CD14-positive monocyte (primary cell): ENCODE data around the gene ME1. TPM values are rescaled to one million over a fixed set of nuclear protein-coding genes. Genes with fewer than 3 reads are reported as not detected.

Experiments used
- DNase-seq, 3 donors: peaks; one replicate each; pipeline ENCODE4 v3.0.0-alpha.2; 2011 to 2022
- H2AFZ ChIP-seq: 2 replicates; pipeline ENCODE4 v1.6.0; 2012; ENCODE audit warnings: mild to moderate bottlenecking, low read depth, low read length, inconsistent platforms; ENCODE audit not compliant: insufficient read depth, poor library complexity, severe bottlenecking
- H3K27ac ChIP-seq, 2 donors: 1 replicate in 1 of 2; 2 replicates in 1 of 2; pipeline ENCODE4 v1.5.1; 2012 to 2013; ENCODE audit warnings: low read length in 2 of 2, control low read depth in 1 of 2, inconsistent platforms in 1 of 2, low read depth in 1 of 2, mild to moderate bottlenecking in 1 of 2
- H3K27me3 ChIP-seq, 2 donors: one replicate each; pipeline versions ENCODE4 v1.6.0 to v1.6.1; 2011 to 2013; ENCODE audit warnings: low read length in 2 of 2; ENCODE audit not compliant: control insufficient read depth in 2 of 2, insufficient read depth in 2 of 2
- H3K36me3 ChIP-seq, 2 donors: replicated peaks in 1 of 2; 1 replicate in 1 of 2; 2 replicates in 1 of 2; pipeline versions ENCODE4 v1.5.1 to v1.6.1; 2012 to 2013; ENCODE audit warnings: low read length in 2 of 2, control low read depth in 1 of 2, inconsistent platforms in 1 of 2, mild to moderate bottlenecking in 1 of 2; ENCODE audit not compliant: insufficient read depth in 2 of 2, control insufficient read depth in 1 of 2
- H3K4me1 ChIP-seq, 2 donors: 1 replicate in 1 of 2; 2 replicates in 1 of 2; pipeline versions ENCODE4 v1.5.1 to v1.6.1; 2012 to 2013; ENCODE audit warnings: low read length in 2 of 2, control low read depth in 1 of 2, inconsistent platforms in 1 of 2, mild to moderate bottlenecking in 1 of 2, moderate library complexity in 1 of 2; ENCODE audit not compliant: insufficient read depth in 2 of 2, control insufficient read depth in 1 of 2
- H3K4me2 ChIP-seq: replicated peaks from 2 replicates; pipeline ENCODE3; 2012; ENCODE audit warnings: low read length, moderate library complexity, mild to moderate bottlenecking; ENCODE audit not compliant: poor library complexity, severe bottlenecking; ENCODE audit errors: extremely low read depth
- H3K4me3 ChIP-seq, 3 experiments: fragments of 200-600 bp in 1 of 3; sonication (generic) in 1 of 3; replicated peaks in 1 of 3; 1 replicate in 2 of 3; 2 replicates in 1 of 3; pipeline ENCODE4 v1.5.1; 2011 to 2013; ENCODE audit warnings: low read length in 3 of 3, mild to moderate bottlenecking in 3 of 3, control low read depth in 2 of 3, low read depth in 2 of 3, inconsistent platforms in 1 of 3, moderate library complexity in 1 of 3
- H3K79me2 ChIP-seq: 2 replicates; pipeline ENCODE4 v1.6.0; 2012; ENCODE audit warnings: mild to moderate bottlenecking, control low read depth, inconsistent platforms, low read length, moderate library complexity; ENCODE audit not compliant: insufficient read depth
- H3K9ac ChIP-seq: 2 replicates; pipeline ENCODE4 v1.6.0; 2017; ENCODE audit warnings: low read length, mild to moderate bottlenecking; ENCODE audit not compliant: insufficient read depth, poor library complexity, severe bottlenecking
- H3K9me3 ChIP-seq, 2 donors: replicated peaks in 1 of 2; 1 replicate in 1 of 2; 2 replicates in 1 of 2; pipeline versions ENCODE4 v1.5.1 to v1.6.1; 2012 to 2013; ENCODE audit warnings: low read length in 2 of 2, control low read depth in 1 of 2; ENCODE audit not compliant: control insufficient read depth in 1 of 2, insufficient read depth in 1 of 2
- H4K20me1 ChIP-seq: 2 replicates; pipeline ENCODE4 v1.6.0; 2012; ENCODE audit warnings: mild to moderate bottlenecking, low read length, control low read depth, moderate library complexity; ENCODE audit not compliant: insufficient read depth
- H3K27ac Mint-ChIP-seq, 7 donors: one replicate each; pipeline ENCODE4 v1.8.0; 2020; ENCODE audit warnings: mild to moderate bottlenecking in 7 of 7, mixed read lengths in 7 of 7, moderate library complexity in 6 of 7, inconsistent platforms in 2 of 7
- H3K27me3 Mint-ChIP-seq, 3 donors: one replicate each; pipeline ENCODE4 v1.8.0; 2021 to 2022; ENCODE audit warnings: low read depth in 3 of 3, mild to moderate bottlenecking in 3 of 3, mixed read lengths in 3 of 3, moderate library complexity in 3 of 3, inconsistent platforms in 1 of 3
- H3K36me3 Mint-ChIP-seq, 2 donors: one replicate each; pipeline ENCODE4 v1.8.0; 2020; ENCODE audit warnings: mixed read lengths in 2 of 2, inconsistent platforms in 1 of 2, mild to moderate bottlenecking in 1 of 2
- H3K4me1 Mint-ChIP-seq: one replicate; pipeline ENCODE4 v1.8.0; 2020; ENCODE audit warnings: mild to moderate bottlenecking, mixed read lengths
- H3K4me3 Mint-ChIP-seq, 2 donors: one replicate each; pipeline ENCODE4 v1.8.0; 2020; ENCODE audit warnings: mild to moderate bottlenecking in 2 of 2, mixed read lengths in 2 of 2, moderate library complexity in 1 of 2
- H3K9me3 Mint-ChIP-seq, 7 donors: one replicate each; pipeline ENCODE4 v1.8.0; 2020 to 2022; ENCODE audit warnings: mixed read lengths in 7 of 7, mild to moderate bottlenecking in 6 of 7, moderate library complexity in 6 of 7, inconsistent platforms in 2 of 7
- WGBS: methylation state at CpG from one replicate; pipeline ENCODE4 v1.1.5; 2013; ENCODE audit warnings: missing lambda C conversion rate; ENCODE audit not compliant: insufficient coverage; 5-methylcytosine and 5-hydroxymethylcytosine counted together
- intact Hi-C, 2 donors: fragments of 100-400 bp; cut with micrococcal nuclease; formaldehyde crosslinking; loops; one replicate each; pipeline versions ENCODE4 v1.15.0 to v1.15.1; 2023
- polyA plus RNA-seq, 3 donors: library from polyadenylated mRNA; depleted of rRNA in 1 of 3; unstranded in 2 of 3; stranded (reverse) in 1 of 3; fragments of 300-500 nt in 2 of 3; fragments of >200 nt in 1 of 3; fragmentation: Illumina TruSeq in 2 of 3; gene quantifications; 1 replicate in 2 of 3; 2 replicates in 1 of 3; pipeline ENCODE4 v1.2.3, GENCODE V29; 2012 to 2021
- TF ChIP-seq, protein P1 (sequence below): fragments of 200-600 bp; IDR thresholded peaks from one replicate; pipeline ENCODE4 v1.8.0; 2022; ENCODE audit warnings: antibody characterized with exemption, mild to moderate bottlenecking

ME1 gene
- polyA plus RNA-seq, 3 donors, result 1.3 to 4.0 (median 2.1) TPM

DNA sequence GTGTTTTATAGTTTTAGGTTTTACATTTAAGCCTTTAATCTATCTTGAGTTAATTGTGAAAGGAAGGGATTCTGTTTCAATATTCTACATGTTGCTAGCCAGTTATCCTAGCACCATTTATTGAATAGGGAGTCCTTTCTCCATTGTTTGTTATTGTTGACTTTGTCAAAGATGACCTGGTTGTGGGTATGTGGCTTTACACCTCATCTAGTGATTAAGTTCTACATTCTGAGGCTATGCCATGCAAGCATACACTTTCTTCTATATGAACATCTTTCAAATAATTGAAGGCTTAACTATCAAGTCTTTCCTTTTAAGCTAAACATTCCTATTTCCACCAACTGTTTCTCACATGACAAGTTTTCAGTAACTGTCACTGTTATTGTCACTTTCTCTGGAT lies 46.1 kb downstream of the ME1 start:
- H3K9ac ChIP-seq, result no peak overlapping the region
- H3K4me1 ChIP-seq, result no peaks in the 10 kb centered on the region
- H3K9me3 ChIP-seq, result no peaks in the 10 kb centered on the region
- no peak overlapping the region for H3K4me3 ChIP-seq
- no peak overlapping the region for H3K4me2 ChIP-seq
- Mint-ChIP-seq H3K4me1 (no peaks in the 10 kb centered on the region), H3K27ac (no peak overlapping the region), H3K4me3 (no peak overlapping the region), H3K27me3 (peaks cover 0 to 6% (median 3%) of the 10 kb centered on the region in 3 donors), H3K9me3 (no peaks in the 10 kb centered on the region), H3K36me3 (no peaks in the 10 kb centered on the region)
- DNase-seq, result no peak
- TF ChIP-seq, protein P1, sequence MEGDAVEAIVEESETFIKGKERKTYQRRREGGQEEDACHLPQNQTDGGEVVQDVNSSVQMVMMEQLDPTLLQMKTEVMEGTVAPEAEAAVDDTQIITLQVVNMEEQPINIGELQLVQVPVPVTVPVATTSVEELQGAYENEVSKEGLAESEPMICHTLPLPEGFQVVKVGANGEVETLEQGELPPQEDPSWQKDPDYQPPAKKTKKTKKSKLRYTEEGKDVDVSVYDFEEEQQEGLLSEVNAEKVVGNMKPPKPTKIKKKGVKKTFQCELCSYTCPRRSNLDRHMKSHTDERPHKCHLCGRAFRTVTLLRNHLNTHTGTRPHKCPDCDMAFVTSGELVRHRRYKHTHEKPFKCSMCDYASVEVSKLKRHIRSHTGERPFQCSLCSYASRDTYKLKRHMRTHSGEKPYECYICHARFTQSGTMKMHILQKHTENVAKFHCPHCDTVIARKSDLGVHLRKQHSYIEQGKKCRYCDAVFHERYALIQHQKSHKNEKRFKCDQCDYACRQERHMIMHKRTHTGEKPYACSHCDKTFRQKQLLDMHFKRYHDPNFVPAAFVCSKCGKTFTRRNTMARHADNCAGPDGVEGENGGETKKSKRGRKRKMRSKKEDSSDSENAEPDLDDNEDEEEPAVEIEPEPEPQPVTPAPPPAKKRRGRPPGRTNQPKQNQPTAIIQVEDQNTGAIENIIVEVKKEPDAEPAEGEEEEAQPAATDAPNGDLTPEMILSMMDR, result no peak
- H4K20me1 ChIP-seq, result no peaks in the 10 kb centered on the region
- no peak overlapping the region for H2AFZ ChIP-seq
- no peaks in the 10 kb centered on the region for H3K27me3 ChIP-seq
- intact Hi-C loops, result no loop called here
- no peak overlapping the region for H3K27ac ChIP-seq
- no peaks in the 10 kb centered on the region for H3K79me2 ChIP-seq
- no peaks in the 10 kb centered on the region for H3K36me3 ChIP-seq

DNA sequence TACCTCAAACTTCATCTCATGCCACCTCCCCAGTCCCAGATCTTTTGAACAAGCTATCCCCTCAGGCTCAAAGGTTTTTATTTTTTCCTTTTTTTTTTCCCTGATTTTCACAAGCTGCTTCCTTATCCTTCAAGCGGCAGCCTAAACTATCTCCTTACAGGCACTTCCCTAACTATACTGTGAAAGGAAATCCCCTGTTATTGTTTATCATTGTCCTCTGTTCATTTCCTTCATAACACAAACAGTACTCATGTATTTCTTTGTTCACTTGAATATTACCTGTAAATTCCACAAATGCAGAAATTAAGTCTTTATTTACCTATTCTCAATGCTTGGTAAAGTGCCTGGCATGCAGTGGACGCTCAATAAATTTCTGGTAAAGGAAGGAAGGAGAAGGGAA lies 48.9 kb downstream of the ME1 start:
- Histone ChIP-seq H3K27me3 (no peaks in the 10 kb centered on the region), H3K79me2 (no peaks in the 10 kb centered on the region), H2AFZ (no peak overlapping the region), H3K9ac (no peak overlapping the region), H3K4me3 (no peak overlapping the region), H3K27ac (no peak overlapping the region), H4K20me1 (no peaks in the 10 kb centered on the region), H3K36me3 (no peaks in the 10 kb centered on the region), H3K4me2 (no peak overlapping the region), H3K4me1 (no peaks in the 10 kb centered on the region), H3K9me3 (no peaks in the 10 kb centered on the region)
- Mint-ChIP-seq H3K4me1 (no peaks in the 10 kb centered on the region), H3K9me3 (no peaks in the 10 kb centered on the region), H3K27ac (no peak overlapping the region), H3K36me3 (no peaks in the 10 kb centered on the region), H3K4me3 (no peak overlapping the region), H3K27me3 (peaks cover 0 to 2% (median 1%) of the 10 kb centered on the region in 3 donors)
- no CpG with 5 or more reads among the region's 2 CpGs for WGBS
- DNase-seq, result no peak
- TF ChIP-seq, protein P1, result no peak
- intact Hi-C loops, result no loop called here
